CD4-positive, alpha-beta T cell treated with Interleukin-6 for 4 hours (primary cell): ENCODE measurements around the gene NCAPG2.

Source experiments
- DNase-seq: peaks from one replicate; pipeline ENCODE4 v3.0.0-alpha.2; 2020; ENCODE audit warnings: mixed read lengths

The NCAPG2 gene

GRCh38 chr7:158704524-158705233 lies at the start of gene NCAPG2:
Gene NCAPG2 (minus strand): TSS chr7:158704804. CDS start chr7:158701899, 2,905 bp downstream.
- DNase-seq, result peak; percentile 99

DNA sequence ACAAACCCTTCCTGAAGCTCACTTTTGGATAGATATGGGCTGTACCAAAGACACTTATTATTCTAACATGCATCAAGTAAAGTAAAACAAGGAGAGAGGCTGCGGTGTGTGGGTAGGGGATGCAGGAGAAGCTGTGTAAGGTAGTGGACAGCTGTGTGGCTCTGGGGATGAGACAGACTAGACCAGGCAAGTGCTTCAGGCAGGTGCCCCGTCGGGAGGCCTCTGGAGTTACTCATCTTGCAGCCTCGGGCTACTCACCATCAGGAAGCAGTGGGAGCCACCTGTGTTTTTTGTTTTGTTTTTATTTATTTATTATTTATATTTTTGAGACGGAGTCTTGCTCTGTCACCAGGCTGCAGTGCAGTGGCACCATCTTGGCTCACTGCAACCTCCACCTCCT lies 49.3 kb upstream of the NCAPG2 start:
- no peak for DNase-seq

GRCh38 chr7:158751751-158752150 lies 47.1 kb upstream of the NCAPG2 start:
- DNase-seq, result no peak

- no peak for DNase-seq
Measured at GRCh38 chr7:158751199-158751598, 46.6 kb upstream of the NCAPG2 start.

GRCh38 chr7:158750702-158751101 lies 46.1 kb upstream of the NCAPG2 start:
- no peak for DNase-seq

DNA sequence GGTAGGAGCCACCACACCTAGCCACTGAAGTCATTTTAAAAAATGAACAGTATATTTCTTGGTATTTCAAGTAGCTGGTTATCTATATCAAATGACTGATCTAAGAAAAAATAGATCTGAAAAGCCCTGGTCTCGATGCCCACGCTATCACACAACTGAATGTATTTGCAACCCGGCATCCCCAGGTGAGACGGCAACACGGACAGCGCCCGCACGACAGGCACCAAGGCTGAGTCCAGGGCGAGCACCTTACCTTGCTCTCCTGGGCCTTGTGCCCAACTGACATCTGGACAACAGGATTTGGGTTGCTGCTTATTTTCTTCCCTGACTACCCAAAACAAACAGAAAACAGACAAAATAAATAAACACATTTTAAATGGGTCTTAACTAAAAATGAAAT lies 44.8 kb upstream of the NCAPG2 start:
- no peak for DNase-seq

DNA sequence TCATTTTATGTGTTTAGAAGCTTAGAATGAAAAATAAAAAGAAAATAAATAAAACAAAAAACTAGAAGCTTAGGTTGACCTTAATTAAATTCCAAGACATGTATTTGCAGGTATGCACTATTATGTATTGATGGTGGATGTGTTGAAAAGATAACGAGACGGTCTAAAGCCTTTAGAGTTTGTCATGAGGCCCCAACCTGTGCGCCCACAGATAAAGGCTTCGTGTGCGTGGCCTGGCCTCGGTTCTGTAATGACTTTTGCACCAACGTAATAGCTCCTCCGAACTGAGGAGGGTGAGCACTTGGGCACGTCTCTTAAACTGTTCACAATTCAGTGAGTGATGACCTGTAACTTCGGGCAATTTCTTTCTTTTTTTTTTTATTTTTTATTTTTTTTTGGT lies 43.7 kb upstream of the NCAPG2 start:
- DNase-seq, result no peak

GRCh38 chr7:158747408-158747807 lies 42.8 kb upstream of the NCAPG2 start:
- no peak for DNase-seq

DNA sequence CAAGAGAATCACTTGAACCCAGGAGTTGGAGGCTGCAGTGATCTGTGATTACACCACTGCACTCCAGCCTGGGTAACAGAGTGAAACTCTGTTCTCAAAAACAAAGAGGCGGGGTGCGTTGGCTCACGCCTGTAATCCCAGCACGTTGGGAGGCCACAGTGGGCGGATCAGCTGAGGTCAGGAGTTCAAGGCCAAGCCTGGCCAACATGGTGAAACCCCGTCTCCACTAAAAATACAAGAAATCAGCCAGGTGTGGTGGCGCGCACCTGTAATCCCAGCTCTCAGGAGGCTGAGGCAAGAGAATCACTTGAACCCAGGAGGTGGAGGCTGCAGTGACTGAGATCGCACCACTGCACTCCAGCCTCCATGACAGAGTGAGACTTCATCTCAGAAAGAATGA lies 42.4 kb upstream of the NCAPG2 start:
- no peak for DNase-seq

- DNase-seq, result no peak
Measured at GRCh38 chr7:158745057-158745715, 40.6 kb upstream of the NCAPG2 start.

- no peak for DNase-seq
Measured at GRCh38 chr7:158744070-158744469, 39.5 kb upstream of the NCAPG2 start.

- no peak for DNase-seq
Measured at GRCh38 chr7:158743219-158743618, 38.6 kb upstream of the NCAPG2 start.

DNA sequence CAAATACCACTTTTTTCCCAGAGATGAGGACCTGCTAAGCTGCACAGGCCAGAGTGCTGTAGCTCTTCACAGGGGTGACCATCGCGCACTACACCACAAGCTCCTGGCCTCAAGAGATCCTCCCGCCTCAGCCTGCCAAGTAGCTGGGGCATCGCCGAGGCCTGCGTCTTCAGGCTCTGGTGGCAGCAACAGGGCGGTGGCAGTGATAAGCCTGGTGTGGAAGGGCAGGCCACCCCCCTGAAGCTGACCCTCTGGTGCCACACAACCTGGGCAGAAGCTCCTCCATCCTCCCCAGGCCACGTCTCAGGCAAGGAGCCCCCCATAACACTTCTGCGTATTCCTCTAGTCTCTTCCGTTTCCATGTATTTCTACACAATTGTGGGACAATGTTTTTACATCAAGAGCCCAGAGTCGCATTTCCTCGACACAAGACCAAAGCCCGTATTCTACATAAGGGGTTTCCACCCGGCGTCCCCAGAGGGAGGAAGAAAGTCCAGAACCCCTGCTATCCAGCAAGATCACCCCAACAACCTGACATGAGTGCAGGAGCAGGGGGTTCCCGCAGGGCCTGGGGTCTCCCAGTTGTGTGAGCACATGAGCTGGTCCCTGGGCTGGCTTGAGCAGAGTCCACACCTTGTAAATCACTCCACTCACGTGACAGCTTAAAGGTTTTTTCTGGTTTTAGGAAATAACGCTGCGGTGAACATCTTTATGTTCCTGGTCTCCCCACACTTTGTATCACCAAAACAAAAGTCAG lies 37.6 kb upstream of the NCAPG2 start:
- DNase-seq, result no peak

GRCh38 chr7:158741294-158741666 lies 36.7 kb upstream of the NCAPG2 start:
- DNase-seq, result no peak

DNA sequence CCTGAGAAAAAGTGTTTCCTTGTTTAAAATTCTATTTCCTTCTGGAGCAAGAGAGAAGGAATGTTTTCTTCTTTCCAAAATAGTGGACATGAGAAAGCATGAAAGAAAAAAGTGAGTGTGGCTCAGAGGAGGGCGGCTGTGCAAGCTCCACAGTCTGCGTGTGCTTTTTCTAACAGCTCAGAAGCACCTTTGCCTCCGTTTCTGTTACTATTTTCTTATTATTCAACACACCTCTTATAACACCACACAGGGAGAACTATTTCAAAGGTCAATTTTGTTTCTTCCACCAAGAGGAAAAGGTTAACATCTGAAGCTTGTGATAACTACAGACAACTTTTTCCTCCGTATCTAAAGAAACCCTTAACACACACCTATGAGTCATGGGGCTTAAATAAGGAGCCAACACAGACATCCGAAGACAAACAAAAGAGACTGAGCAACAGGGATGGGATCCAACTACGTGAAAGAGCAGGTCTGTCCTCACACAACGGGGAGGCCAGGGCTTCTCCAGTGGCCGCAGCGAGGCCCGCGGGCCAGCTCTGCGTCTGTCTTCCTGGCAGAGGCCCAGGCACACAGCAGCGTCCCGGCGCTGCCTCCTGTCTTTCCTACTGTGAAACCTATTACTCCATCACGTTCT lies 36.2 kb upstream of the NCAPG2 start:
- DNase-seq, result no peak

DNA sequence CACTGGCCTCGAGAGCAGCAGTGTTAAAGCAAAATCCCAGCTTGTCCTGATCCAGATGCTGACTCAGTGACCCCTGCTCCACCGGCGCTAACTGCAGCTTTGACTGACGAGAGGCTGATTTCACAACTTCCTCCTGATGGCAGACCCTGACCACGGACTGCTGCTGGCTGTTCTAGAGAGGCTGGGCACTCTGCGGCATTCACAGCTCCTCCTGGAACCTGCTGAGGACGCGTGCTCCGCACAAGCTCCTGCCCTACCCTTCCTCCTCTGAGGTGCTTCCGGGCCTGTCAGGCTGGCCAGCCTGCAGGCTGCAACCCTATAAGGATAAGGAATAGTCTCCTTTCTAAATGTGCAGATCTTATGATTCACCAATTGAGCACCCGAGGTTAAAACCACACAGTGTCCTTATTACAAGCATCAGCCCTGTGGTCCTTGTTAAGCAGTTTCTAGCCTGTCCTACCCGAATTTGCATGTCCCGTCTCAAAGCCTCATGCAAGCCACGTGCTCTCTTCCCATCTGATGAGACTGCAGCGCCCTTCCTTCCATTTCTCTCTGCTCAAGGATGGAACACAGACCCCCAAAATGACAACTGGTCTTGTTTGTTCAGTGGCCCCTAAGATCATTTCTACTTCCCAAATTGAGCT lies 35.5 kb upstream of the NCAPG2 start:
- DNase-seq, result no peak

GRCh38 chr7:158738841-158739240 lies 34.2 kb upstream of the NCAPG2 start:
- no peak for DNase-seq

DNA sequence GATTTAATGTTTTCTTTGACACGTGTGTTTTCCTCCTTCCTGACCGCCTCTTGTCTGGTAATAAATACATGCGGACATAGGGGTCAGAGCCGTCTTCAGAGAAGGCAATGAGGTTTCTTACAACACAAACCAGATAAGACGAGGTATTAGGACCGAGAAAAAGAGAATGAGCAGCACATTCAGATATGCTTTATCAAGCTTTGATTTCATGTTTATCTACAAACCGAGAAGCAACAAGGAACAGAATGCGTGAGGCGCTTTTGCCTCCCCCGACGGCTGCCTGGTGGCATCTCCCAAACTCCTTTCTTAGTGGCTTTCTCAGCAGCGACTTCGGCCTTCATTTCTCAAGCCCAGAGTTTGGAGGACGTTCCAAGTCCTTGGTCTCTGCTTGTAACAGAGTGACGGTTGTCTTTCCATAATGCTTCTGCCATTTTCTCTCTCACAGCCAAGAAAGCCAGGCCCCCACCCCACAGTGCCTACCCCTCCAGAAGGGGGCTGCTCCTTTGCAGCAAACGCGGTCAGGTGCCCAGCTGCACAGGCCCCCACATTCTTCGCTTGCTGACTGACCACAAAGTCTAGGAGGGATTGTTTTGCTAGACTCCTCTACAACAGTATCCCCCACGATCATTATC lies 32.6 kb upstream of the NCAPG2 start:
- no peak for DNase-seq

DNA sequence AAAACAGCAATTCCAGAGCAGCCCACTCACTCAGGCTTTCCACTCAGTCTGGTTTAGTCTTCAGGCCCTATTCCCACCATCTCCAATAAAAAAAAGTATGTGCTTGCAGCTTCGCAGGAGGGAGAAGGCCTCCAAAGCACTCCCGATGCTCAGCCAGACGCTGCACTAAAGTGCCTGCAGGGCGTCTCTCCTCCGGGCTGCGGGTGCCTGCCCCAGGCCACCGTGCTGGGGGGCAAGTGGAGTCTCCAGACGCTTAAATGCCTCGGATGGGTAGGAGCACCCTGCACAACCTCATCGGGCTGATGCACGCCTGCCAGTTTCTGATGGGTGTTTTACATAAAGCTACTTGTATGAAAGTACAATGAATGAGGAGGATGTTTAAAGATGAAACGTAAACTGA lies 31.3 kb upstream of the NCAPG2 start:
- DNase-seq, result no peak

DNA sequence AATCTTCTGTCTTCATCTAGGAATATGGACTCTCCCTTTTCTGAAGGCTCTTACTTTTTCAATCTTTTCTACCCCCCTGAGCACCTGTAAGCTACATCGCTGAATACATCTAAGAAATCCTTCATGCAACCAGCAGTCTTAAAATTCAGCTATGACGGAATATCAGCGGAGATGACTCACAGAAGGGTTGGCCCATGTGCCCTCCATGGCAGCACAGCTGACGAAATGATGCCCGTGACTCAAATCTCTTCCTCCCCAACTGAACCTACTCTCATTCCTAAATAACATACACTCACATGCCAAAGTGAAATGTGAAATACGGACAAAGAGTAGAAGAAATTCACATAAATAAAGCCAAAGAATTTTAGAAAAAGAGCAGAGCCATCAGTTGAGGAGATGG lies 30.3 kb upstream of the NCAPG2 start:
- no peak for DNase-seq

DNA sequence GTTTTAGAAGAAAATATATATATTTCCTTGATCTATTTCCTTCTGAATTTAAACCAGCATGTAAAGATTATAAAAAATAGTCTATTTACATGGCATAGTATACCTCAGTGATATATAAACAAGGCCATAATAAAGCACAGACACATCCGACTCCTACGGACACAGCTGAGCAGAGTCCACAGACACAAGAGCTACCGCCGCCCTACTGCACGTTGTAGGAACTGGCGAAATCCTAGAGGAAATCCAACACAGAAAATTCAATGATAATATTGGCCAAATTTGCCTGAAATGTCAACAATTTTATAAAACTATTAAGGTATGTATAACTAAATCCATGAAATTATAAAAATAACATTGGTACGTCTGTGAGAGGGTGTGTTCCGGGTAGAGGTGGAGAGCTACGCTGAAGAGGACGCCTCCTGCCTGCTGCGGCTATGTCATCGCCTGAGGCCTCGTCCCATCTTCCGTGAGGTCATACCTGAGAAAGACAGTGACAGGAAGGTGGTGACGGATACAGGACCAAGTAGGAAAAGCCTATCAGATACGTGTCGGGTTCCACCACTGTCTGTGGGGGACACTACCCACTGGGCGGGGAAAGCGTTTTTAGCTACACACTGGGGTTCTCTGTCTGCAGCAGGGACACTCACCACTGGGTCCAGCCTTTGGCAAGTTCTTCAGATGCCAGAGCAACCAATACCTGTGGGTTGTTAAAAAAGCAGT lies 29.3 kb upstream of the NCAPG2 start:
- no peak for DNase-seq

DNA sequence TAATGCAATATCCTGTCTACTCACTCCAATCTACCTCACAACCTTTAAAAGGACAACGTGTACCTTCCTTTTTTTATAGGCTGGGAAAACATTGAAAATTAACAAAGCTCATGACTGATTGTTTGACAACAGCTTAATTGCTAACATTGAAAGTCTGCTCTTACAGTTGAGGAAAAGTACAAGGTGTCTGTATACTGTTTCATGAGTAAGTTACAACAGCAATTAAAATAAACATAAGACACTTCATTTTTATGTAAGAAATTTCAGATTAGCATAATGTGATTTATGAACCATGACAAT lies 28.6 kb upstream of the NCAPG2 start:
- DNase-seq, result no peak
